ENCODE data around the gene PTPN22. TPM values are rescaled to one million over a fixed set of nuclear protein-coding genes. Genes with fewer than 3 reads are reported as not detected.
A peak's percentile ranks its signal among the peaks of the same experiment; 100 is the strongest.

The PTPN22 gene
- total and polyA plus RNA-seq, 2 experiments from 2014 or later: 0.86 to 1.6 TPM

- peak; percentile 27 for DNase-seq
- peaks cover 29% of the 10 kb centered on the region for H3F3A ChIP-seq (ENCODE audit: insufficient read depth)
- H3K9ac ChIP-seq: no peak overlapping the region
- H3K9me2 ChIP-seq (ENCODE audit: insufficient read depth): no peaks in the 10 kb centered on the region
- TF ChIP-seq EZH2 (IDR thresholded peaks at IDR 0.05; ENCODE audit: insufficient read depth, poor library complexity, severe bottlenecking) (no peak), EZH2phosphoT487 (IDR thresholded peaks at IDR 0.05; ENCODE audit: insufficient read depth, low read depth) (no peak)
- H3K4me1 ChIP-seq (ENCODE audit: insufficient read depth): peaks cover 27% of the 10 kb centered on the region
- WGBS, 2 experiments (ENCODE audit: low coverage in 1 of 2, low lambda C conversion rate in 2 of 2, missing lambda C conversion rate in 2 of 2): 93% methylated on average over 3 of the region's 3 CpGs
- H3K79me2 ChIP-seq (ENCODE audit: insufficient read depth): peaks cover 100% of the 10 kb centered on the region
- no peaks in the 10 kb centered on the region for H3K9me3 ChIP-seq (ENCODE audit: low read depth)
- in situ Hi-C loops (cut with MboI): no loop called here
- H3K27me3 ChIP-seq (replicated peaks; ENCODE audit: insufficient read depth): no peaks in the 10 kb centered on the region
- no peak overlapping the region for H2AFZ ChIP-seq
- no peak overlapping the region for H3K4me3 ChIP-seq
- H3K27ac ChIP-seq: no peak overlapping the region
- no peaks in the 10 kb centered on the region for H3K36me3 ChIP-seq (ENCODE audit: low read depth)
- H3K4me2 ChIP-seq (ENCODE audit: unreplicated experiment): no peak overlapping the region
- no peaks in the 10 kb centered on the region for H4K20me1 ChIP-seq (ENCODE audit: insufficient read depth)
Measured at GRCh38 chr1:113787663-113788062, 83.8 kb downstream of the PTPN22 start.

DNA sequence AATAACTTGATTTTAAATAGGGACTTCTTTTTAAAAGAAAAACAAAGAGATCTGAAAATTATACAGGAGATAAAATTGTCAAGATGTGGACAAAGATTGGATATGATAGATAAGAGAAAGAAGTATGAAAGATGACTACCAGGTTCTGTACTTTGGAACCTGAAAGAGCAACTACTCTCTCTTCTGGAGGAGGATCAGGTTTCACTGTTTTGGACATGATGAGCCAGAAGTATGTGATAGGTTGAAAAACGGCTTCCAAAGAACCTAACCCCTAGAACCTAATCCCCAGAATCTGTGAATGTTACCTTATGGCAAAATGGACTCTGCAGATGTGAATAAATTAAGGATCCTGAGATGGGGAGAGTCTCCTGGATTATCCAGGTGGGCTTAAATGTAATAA, 85.4 kb downstream of the PTPN22 start:
- Histone ChIP-seq H3K9me3 (ENCODE audit: low read depth) (no peaks in the 10 kb centered on the region), H4K20me1 (ENCODE audit: insufficient read depth) (0 out of 2 replicates have a peak, but pooled peaks cover 4% of the 10 kb centered on the region), H3K27me3 (replicated peaks; ENCODE audit: insufficient read depth) (no peaks in the 10 kb centered on the region), H3K4me2 (ENCODE audit: unreplicated experiment) (no peak overlapping the region), H3K27ac (no peak overlapping the region), H3K4me3 (no peak overlapping the region), H3K9me2 (ENCODE audit: insufficient read depth) (no peaks in the 10 kb centered on the region), H3K9ac (no peak overlapping the region), H3K4me1 (ENCODE audit: insufficient read depth) (peaks cover 29% of the 10 kb centered on the region), H3K79me2 (ENCODE audit: insufficient read depth) (peaks cover 100% of the 10 kb centered on the region), H3F3A (ENCODE audit: insufficient read depth) (peaks cover 29% of the 10 kb centered on the region), H2AFZ (no peak overlapping the region), H3K36me3 (ENCODE audit: low read depth) (no peaks in the 10 kb centered on the region)
- peak; percentile 21 for DNase-seq
- no peak for TF ChIP-seq EZH2phosphoT487 (IDR thresholded peaks at IDR 0.05; ENCODE audit: insufficient read depth, low read depth)
- TF ChIP-seq EZH2 (IDR thresholded peaks at IDR 0.05; ENCODE audit: insufficient read depth, poor library complexity, severe bottlenecking): no peak
- 48 to 57% methylated on average over 1 of the region's 1 CpG for WGBS, 2 experiments (ENCODE audit: low coverage in 1 of 2, low lambda C conversion rate in 2 of 2, missing lambda C conversion rate in 2 of 2)
- in situ Hi-C loops (cut with MboI): no loop called here

DNA sequence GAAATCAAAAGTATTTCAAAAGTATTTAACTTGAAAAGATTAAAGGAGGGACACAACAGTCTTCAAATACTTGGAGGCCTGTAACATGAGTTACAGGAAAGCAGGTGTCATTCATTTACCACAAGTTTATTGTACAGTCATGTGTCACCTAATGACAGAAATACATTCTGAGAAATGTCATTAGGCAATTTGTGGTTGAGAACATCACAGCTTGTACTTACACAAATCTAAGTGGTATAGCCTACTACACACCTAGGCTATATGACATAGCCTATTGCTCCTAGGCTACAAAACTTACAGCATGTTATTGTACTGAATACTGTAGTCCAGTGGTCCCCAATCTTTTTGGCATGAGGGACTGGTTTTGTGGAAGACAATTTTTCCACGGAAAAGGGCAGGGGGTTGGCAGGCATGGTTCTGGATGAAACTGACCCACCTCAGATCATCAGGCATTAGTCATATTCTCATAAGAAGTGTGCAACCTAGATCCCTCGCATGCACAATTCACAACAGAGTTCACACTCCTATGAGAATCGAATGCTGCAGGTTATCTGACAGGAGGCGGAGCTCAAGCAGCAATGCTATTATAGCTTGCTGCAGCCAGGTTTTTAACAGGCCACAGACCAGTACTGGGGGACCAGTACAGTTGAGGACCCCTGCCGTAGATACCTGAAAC, 87.3 kb downstream of the PTPN22 start:
- no peak overlapping the region for H3K9ac ChIP-seq
- 96% methylated on average over 5 of the region's 5 CpGs for WGBS, 2 experiments (ENCODE audit: low coverage in 1 of 2, low lambda C conversion rate in 2 of 2, missing lambda C conversion rate in 2 of 2)
- peaks cover 29% of the 10 kb centered on the region for H3F3A ChIP-seq (ENCODE audit: insufficient read depth)
- no peak for DNase-seq
- H2AFZ ChIP-seq: no peak overlapping the region
- TF ChIP-seq EZH2 (IDR thresholded peaks at IDR 0.05; ENCODE audit: insufficient read depth, poor library complexity, severe bottlenecking) (no peak), EZH2phosphoT487 (IDR thresholded peaks at IDR 0.05; ENCODE audit: insufficient read depth, low read depth) (no peak)
- H3K27me3 ChIP-seq (replicated peaks; ENCODE audit: insufficient read depth): no peaks in the 10 kb centered on the region
- H3K4me3 ChIP-seq: no peak overlapping the region
- in situ Hi-C loops (cut with MboI): no loop called here
- peak overlapping the region; percentile 24; the same call in 1 of the 2 replicates for H3K27ac ChIP-seq
- no peaks in the 10 kb centered on the region for H3K36me3 ChIP-seq (ENCODE audit: low read depth)
- peaks cover 100% of the 10 kb centered on the region for H3K79me2 ChIP-seq (ENCODE audit: insufficient read depth)
- no peaks in the 10 kb centered on the region for H3K9me3 ChIP-seq (ENCODE audit: low read depth)
- H3K9me2 ChIP-seq (ENCODE audit: insufficient read depth): no peaks in the 10 kb centered on the region
- H3K4me2 ChIP-seq (ENCODE audit: unreplicated experiment): no peak overlapping the region
- 0 out of 2 replicates have a peak, but pooled peaks cover 7% of the 10 kb centered on the region for H4K20me1 ChIP-seq (ENCODE audit: insufficient read depth)
- peaks cover 38% of the 10 kb centered on the region for H3K4me1 ChIP-seq (ENCODE audit: insufficient read depth)

DNA sequence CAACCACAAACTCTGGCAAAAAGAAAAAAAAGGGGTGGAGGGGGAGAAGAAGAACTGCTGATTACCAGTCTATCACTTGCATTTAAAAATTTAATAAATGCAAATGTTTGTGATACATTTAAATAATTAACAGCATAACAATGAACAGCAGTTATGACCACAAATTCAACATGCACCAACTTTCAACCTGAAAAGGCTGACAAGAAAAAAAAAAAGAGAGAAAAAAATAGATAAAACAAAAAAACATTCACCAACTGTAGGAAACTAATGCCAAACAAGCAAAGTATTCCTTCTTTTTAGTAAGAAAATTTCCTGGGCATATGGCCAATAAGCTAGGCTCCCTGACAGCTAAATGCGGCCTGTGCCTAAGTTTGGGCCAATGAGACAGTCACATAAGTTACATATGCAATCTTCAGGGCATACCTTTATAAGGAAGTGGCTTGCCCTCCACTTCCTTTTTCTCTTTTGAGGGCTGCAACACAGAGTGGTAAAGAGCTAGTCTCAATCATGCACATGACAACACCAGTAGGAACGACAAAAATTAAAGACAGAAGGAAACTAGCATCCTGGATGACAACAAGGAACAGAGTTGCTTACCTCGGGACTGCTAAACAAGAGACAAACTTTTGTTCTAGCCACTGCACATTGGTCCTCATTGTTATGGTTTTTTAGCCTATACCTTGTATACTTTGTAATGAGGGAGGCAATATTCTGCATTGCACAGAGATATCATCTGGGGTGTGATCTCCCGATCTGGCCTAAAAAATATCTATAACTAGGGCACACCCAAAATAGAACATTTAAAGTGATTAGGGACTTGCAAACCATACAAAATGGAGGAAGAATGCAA, 88.0 kb downstream of the PTPN22 start:
- in situ Hi-C loops (cut with MboI): no loop called here
- H3K36me3 ChIP-seq (ENCODE audit: low read depth): no peaks in the 10 kb centered on the region
- peak overlapping the region; percentile 34 for H3K4me2 ChIP-seq (ENCODE audit: unreplicated experiment)
- peak overlapping the region; percentile 24 for H3K27ac ChIP-seq
- no peaks in the 10 kb centered on the region for H3K9me2 ChIP-seq (ENCODE audit: insufficient read depth)
- H3K4me1 ChIP-seq (ENCODE audit: insufficient read depth): peaks cover 38% of the 10 kb centered on the region
- no peak overlapping the region for H3K9ac ChIP-seq
- H3K27me3 ChIP-seq (replicated peaks; ENCODE audit: insufficient read depth): no peaks in the 10 kb centered on the region
- H4K20me1 ChIP-seq (ENCODE audit: insufficient read depth): peaks cover 12% of the 10 kb centered on the region; the same call in 1 of the 2 replicates
- WGBS, 2 experiments (ENCODE audit: low coverage in 1 of 2, low lambda C conversion rate in 2 of 2, missing lambda C conversion rate in 2 of 2): 26 to 35% methylated on average over 4 of the region's 4 CpGs
- no peaks in the 10 kb centered on the region for H3K9me3 ChIP-seq (ENCODE audit: low read depth)
- DNase-seq: peak; percentile 63
- no peak overlapping the region for H3K4me3 ChIP-seq
- no peak overlapping the region for H2AFZ ChIP-seq
- peaks cover 29% of the 10 kb centered on the region for H3F3A ChIP-seq (ENCODE audit: insufficient read depth)
- no peak for TF ChIP-seq EZH2 (IDR thresholded peaks at IDR 0.05; ENCODE audit: insufficient read depth, poor library complexity, severe bottlenecking)
- TF ChIP-seq EZH2phosphoT487 (IDR thresholded peaks at IDR 0.05; ENCODE audit: insufficient read depth, low read depth): no peak
- peaks cover 100% of the 10 kb centered on the region for H3K79me2 ChIP-seq (ENCODE audit: insufficient read depth)

Data from GM23248 (cell line).